T-helper 1 cell treated with Interleukin-12 subunit alpha and Interleukin-12 subunit beta and Interleukin-4 antibody, amounts not matched to agents 30 ng/mL and 1 ng/mL, for 36 hours (primary cell): Measurements from ENCODE around the gene PITX1. TPM values are rescaled to one million over a fixed set of nuclear protein-coding genes. Genes with fewer than 3 reads are reported as not detected.

Source experiments
- intact Hi-C: fragments of 100-400 bp; cut with micrococcal nuclease; formaldehyde crosslinking; loops from one replicate; pipeline ENCODE4 v1.15.1; 2024
- total RNA-seq: library from RNA; stranded (reverse); gene quantifications from 2 replicates; pipeline ENCODE4 v1.2.3, GENCODE V29; 2022

The PITX1 gene
- total RNA-seq, 1 donor from 2014 or later = 0.51 TPM

DNA sequence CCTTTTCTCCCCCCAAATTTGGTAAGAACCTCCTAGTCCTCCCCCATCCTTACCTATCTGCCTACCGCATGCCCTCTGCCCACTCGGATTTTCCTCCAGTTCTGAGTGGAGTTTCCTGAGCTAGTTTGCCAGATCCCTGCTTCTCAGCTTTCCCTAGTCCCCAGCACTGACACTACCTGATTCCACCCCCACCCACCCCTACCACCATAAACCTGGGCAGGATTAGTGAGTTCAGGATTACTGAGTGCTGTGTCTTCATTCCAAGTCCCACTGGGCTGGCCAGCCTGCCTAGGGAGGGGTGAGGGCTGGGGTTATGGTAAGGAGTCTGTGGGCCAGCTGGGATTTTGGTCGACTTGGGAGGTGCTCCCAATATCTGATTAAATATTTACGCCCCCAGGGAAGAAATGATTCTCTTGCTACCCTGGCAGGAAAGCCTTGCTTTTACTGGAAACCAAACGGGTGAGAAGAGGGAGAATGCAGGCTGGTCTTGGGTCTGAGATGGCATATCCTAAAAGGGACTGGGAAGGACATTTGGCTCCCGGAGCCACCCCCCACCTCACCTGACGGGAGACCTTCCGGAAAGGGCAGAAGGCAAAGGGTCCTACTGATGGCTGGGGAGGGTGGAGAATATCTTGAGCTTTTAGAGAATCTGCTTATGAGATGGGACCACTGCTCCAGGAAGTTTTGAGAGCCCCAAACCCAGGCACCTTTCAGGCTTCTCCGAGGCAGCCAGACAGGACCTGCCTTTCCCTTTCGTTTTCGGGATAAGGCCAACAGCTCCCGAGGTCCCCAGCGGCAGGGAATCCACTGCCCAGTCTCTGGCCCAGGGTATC, 3.7 kb downstream of the PITX1 start:
- intact Hi-C loops = loop anchor here (5.0 kb wide), 2 partner anchors 162 to 512 kb away; no protein-coding TSS in a partner anchor

DNA sequence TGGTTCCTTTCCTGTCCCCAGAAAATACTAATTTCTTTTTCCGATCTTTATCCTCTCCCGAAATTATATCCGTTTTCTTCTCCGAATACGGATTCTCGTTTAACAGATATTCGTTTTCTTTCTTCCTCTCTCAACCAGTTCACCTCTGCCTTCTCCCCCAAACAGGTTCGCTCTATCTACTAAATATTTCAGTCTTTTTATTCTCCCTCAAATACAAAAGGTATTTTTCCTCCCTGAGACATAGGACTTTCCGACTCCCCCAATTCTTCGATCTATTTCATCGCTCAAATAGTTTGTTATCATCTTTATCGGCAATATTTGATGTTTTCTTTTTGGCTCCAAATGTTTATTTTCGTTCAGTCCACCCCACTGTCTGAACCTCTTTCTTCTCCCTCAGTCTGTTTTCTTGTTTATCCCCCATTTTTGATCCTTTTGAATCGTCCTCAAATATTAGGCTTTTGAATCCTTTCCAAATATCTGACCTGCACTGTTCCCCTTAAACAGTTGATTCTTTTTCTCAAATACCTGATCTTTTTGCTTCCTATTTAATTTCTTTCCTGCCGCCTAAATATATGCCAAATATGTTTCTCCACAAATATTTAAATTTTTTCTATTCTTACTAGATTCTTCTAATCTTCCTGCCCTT, 4.4 kb downstream of the PITX1 start:
- intact Hi-C loops = loop anchor here (5.0 kb wide), 2 partner anchors 163 to 513 kb away; no protein-coding TSS in a partner anchor

GRCh38 chr5:135028791-135029476, 5.1 kb downstream of the PITX1 start:
- intact Hi-C loops = no loop called here

- intact Hi-C loops = no loop called here
These were observed 6.1 kb downstream of the PITX1 start for GRCh38 chr5:135027697-135028615.

DNA sequence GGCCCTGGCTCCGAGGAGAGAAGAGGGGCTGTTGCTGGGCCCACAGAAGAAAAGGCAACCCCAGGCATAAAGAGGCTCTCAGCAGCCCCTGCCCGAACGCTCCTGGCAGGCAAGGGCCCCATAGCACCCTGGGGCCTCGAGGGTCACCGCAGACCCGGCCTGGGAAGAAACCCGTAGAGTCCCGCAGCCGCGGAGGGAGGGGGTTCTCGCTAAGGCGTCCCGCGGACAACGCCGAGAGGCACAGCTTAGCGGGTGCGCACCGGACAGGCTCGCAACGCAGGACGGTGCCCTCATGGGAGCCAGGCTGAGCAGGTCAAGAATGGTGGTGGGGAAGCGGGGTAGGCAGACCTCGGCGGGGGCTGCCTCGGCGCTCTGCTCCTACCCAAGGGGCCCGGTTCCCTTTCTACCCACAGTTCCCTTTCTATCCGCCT, 6.7 kb downstream of the PITX1 start:
- intact Hi-C loops = no loop called here

- intact Hi-C loops = no loop called here
These were observed 7.3 kb downstream of the PITX1 start for GRCh38 chr5:135026645-135027265.

GRCh38 chr5:135025730-135026644, 8.0 kb downstream of the PITX1 start:
- intact Hi-C loops = no loop called here

DNA sequence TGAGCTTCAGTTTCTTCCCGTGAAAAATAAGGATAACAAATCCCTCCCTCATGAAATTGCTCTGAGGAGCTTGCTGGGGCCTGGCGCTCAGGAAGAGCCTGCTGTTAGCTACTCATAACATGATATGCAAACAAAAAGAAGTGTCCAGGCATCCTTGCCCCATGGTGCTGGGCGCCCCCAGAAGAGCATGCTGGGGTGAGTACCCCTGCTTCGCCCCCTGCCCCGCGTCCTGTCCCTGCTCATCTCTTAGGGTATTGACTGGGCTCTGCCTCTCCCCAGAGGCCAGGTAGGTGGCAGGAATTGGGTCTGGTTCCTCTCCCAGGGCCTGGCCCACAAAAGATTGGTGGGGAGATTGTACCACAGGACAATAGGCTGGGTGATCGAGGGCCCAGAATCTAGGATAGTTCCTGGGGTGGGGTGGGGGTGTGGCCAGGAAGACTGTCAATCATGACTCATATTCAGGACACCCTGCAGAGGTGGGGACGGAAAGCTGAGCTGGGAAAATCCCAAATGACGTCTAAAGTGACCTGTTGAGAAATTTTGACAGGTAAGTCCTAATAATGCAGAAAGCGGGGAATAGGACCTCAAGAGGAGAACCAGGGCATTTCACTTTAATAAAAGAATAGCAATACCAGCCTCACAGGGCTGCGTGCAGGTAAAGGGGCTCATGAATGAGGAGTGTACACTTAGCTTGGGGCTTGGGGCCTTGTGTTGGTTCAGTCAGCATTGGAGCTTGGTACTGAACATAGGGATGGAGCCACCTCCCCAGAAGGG, 8.9 kb downstream of the PITX1 start:
- intact Hi-C loops = no loop called here

DNA sequence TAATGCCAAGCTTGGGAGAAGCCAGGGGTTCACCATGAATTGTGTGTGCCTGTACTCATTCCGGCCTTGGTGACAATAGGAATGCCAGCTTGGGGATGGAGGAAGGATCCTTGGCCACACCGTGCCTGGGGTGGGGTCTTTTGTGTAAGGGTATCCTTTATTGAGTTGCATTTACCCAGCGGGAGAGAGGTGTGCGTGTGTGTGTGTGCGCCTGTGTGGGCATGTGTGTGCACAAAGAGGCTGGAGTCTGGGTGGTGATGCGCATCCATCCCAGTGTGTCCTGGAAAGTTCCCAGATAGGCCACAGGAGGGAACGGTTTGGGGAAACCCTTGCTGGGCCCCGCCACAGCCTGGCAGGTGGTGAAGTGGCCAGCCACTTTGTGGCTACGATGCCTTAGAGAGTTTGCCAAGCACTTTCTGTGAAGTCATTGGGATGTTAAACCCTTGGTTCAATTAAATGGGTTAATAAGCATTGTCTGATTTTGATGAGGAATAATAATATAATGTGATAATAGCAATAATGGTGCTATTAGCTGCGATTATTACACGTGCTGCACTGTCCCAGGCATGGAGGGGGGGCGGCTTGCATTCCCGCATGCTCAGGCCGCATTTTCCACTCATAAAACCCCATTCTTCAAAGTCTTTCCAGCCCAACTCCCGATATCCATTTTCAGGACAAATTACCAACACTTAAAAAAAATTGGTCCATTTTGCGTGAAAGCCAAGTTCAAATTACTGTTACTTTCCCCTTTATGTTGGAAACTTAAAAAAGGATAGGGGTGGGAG, 13.7 kb downstream of the PITX1 start:
- intact Hi-C loops = no loop called here

GRCh38 chr5:135019314-135019713, 14.7 kb downstream of the PITX1 start:
- intact Hi-C loops = no loop called here

DNA sequence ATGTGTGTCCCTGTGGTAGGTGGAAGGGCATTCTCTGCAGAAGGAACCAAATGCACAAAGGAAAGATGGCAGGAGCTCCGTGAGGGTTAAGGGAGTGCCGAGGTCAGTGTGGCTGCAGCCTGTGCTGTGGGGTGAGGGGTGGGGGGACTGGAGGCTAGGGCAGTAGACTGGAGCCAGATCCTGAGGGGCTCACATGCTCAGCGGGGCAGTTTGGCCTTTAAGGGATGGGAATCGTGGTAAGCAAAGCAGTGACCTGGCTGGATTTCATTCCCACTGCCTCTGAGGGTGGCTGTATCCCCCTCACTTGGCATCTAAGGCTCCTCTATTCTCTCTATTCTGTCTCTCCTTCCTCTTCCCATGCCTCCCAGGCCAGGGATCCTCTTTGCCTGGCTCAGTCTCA, 15.6 kb downstream of the PITX1 start:
- intact Hi-C loops = no loop called here

DNA sequence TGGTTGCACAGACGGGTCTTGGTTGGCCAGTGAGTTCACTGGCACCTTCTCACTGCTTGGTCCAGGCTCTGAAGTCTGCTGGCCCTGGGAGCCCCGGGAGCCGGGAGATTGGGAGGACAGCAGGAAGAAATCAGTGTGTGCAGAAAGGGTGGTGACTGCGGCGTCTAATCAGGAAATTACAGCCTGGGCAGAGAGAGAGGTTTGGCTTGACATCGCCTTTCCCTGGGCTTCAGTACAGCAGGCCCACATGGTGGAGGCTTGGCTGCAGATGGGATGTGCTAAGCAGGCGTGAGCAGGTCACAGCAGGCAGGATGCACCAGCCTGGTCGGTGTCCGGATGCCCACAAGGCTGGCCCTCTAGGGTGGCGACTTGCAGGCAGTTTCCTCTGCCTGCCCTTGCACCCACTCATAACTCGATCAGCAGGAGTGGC, 17.2 kb downstream of the PITX1 start:
- intact Hi-C loops = no loop called here

- intact Hi-C loops = no loop called here
These were observed 18.1 kb downstream of the PITX1 start for GRCh38 chr5:135015942-135016341.

DNA sequence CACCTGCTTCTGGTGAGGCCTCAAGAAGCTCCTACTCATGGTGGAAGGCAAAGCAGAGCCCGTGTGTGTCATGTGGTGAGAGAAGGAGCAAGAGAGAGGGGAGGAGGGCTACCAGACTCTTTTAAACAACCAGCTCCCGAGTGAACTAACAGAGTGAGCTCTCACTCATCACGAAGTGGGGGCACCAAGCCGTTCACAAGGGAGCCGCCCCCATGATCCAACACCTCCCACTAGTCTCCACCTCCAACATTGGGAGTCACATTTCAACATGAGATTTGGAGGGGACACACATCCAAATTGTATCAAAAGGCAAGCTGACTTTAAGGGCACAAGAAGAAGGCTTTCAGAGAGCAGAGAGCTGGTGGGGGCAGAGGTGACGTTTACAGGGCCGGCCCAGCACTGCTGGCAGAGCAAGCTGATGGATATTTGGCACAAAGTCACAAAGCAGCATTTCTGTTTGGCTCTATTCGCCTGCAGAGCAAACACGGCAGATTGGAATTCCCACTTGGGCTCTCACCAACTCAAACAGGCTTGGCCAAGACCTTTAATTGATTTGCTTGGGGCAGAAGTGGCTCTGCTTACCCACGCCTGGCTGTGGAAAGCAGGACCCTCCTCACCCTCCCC, 20.0 kb downstream of the PITX1 start:
- intact Hi-C loops = no loop called here

- intact Hi-C loops = no loop called here
These were observed 20.6 kb downstream of the PITX1 start for GRCh38 chr5:135013445-135013844.

DNA sequence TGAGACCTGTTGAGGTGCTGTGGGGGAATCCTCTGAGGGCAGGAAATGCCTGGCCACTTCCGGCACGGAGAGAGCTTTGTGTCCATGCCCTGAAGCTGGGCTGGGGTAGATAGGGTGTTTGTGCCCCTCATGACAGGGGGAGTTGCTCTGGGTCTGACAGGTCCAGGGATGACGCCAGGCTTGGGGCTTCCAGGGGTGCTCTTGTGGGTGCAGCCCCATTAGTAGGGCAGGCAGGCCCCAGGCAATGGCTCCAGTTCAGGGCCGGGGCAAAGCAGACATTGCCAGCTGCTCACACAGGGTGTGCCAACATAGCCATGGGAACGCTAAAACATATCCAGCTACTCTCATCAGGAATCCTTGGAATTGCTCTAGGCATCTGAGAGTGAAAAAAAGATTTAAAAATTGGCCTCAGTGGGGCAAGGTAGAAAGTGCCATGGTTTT, 21.1 kb downstream of the PITX1 start:
- intact Hi-C loops = no loop called here

GRCh38 chr5:135012033-135012588, 21.9 kb downstream of the PITX1 start:
- intact Hi-C loops = no loop called here
